K562 (cell line): ENCODE results near the gene SRI. TPM values are rescaled to one million over a fixed set of nuclear protein-coding genes. Genes with fewer than 3 reads are reported as not detected.

Experiments used
- ATAC-seq: fragments of 200-7000 bp; cut with Tn5 transposase; 3 replicates; pipeline ENCODE4 v1.9.1; 2020; ENCODE audit warnings: moderate library complexity
- BruUV-seq: library from RNA; stranded (reverse); fragments of 400-500 nt; replicated peaks from 2 replicates; lab custom pipeline; 2021; lab: Mats Ljungman, UMichigan
- CTCF ChIA-PET: fragments of 300-600 bp; formaldehyde crosslinking; extraction: SDS; loops from one replicate; lab custom pipeline; 2021; ENCODE audit warnings: low intra/inter-chr PET ratio; lab: Yijun Ruan, JAX
- POLR2A ChIA-PET: fragments of 300-600, 350-650 bp; sonication (Branson Sonifier 250); formaldehyde crosslinking; extraction: SDS; loops from one replicate; lab custom pipeline; 2021; ENCODE audit warnings: antibody characterized with exemption, inconsistent platforms; lab: Yijun Ruan, JAX
- DNase-seq, 4 experiments: peaks; one replicate each; pipeline versions ENCODE4 v3.0.0 to v3.0.0-alpha.2; 2011 to 2018; ENCODE audit warnings: low spot score in 3 of 4, mixed read lengths in 3 of 4; ENCODE audit errors: extremely low read depth in 1 of 4
- FAIRE-seq: peaks from 2 replicates; lab custom pipeline; 2011; peaks lifted over from hg19 to GRCh38; lab: Jason Lieb, UNC
- H2AFZ ChIP-seq: 2 replicates; pipeline ENCODE4 v1.6.0; 2011; ENCODE audit warnings: low read depth, low read length, control low read depth, inconsistent platforms
- H3K27ac ChIP-seq: fragments of 200-600 bp; 3 replicates; pipeline ENCODE4 v1.8.0; 2011; ENCODE audit warnings: low read depth, mild to moderate bottlenecking, control low read depth, inconsistent platforms, low read length, moderate library complexity, mixed read lengths; ENCODE audit errors: extremely low read depth
- H3K27me3 ChIP-seq, 2 experiments: fragments of 300-600 bp in 1 of 2; 2 replicates in 1 of 2; 3 replicates in 1 of 2; pipeline versions ENCODE4 v1.6.0 to v1.8.0; 2011; ENCODE audit warnings: inconsistent platforms in 2 of 2, low read length in 2 of 2, mild to moderate bottlenecking in 1 of 2, mixed read lengths in 1 of 2, moderate library complexity in 1 of 2; ENCODE audit not compliant: control insufficient read depth in 2 of 2, insufficient read depth in 2 of 2
- H3K36me3 ChIP-seq: fragments of 300-600 bp; 3 replicates; pipeline ENCODE4 v1.8.0; 2011; ENCODE audit warnings: mild to moderate bottlenecking, low read length, inconsistent platforms; ENCODE audit not compliant: control insufficient read depth, insufficient read depth
- H3K4me1 ChIP-seq, 2 experiments: fragments of 200-600 bp in 1 of 2; replicated peaks in 1 of 2; 2 replicates in 1 of 2; 3 replicates in 1 of 2; pipeline versions ENCODE4 v1.5.1 to v1.8.0; 2011; ENCODE audit warnings: inconsistent platforms in 2 of 2, low read length in 2 of 2, mild to moderate bottlenecking in 1 of 2, mixed read lengths in 1 of 2, moderate library complexity in 1 of 2; ENCODE audit not compliant: control insufficient read depth in 2 of 2, insufficient read depth in 2 of 2
- H3K4me2 ChIP-seq: 2 replicates; pipeline ENCODE4 v1.6.1; 2011; ENCODE audit warnings: low read length, control low read depth, inconsistent platforms, mixed read lengths; ENCODE audit not compliant: insufficient read depth
- H3K4me3 ChIP-seq: fragments of 200-600 bp; sonication (generic), shearing (Covaris generic); 2 replicates; pipeline ENCODE4 v1.5.1; 2016; ENCODE audit warnings: control low read depth, inconsistent platforms
- H3K79me2 ChIP-seq: fragments of 200-600 bp; 3 replicates; pipeline ENCODE4 v1.8.0; 2011; ENCODE audit warnings: low read length, inconsistent platforms; ENCODE audit not compliant: control insufficient read depth, insufficient read depth
- H3K9ac ChIP-seq, 2 experiments: 2 replicates each; pipeline versions ENCODE4 v1.6.0 to v1.6.1; 2011; ENCODE audit warnings: low read depth in 2 of 2, low read length in 2 of 2, control low read depth in 1 of 2, inconsistent platforms in 1 of 2, mild to moderate bottlenecking in 1 of 2, mixed read lengths in 1 of 2; ENCODE audit not compliant: insufficient read depth in 1 of 2
- H3K9me1 ChIP-seq: one replicate; pipeline ENCODE4 v1.6.0; 2011; ENCODE audit warnings: inconsistent platforms, mild to moderate bottlenecking, low read length, moderate library complexity; ENCODE audit not compliant: control insufficient read depth, insufficient read depth
- H3K9me3 ChIP-seq: replicated peaks from 2 replicates; pipeline ENCODE4 v1.5.1; 2011; ENCODE audit warnings: low read depth, low read length, inconsistent platforms; ENCODE audit not compliant: control insufficient read depth, insufficient read depth
- H4K20me1 ChIP-seq: replicated peaks from 2 replicates; pipeline ENCODE4 v1.6.1; 2011; ENCODE audit warnings: low read length, inconsistent platforms, mixed read lengths; ENCODE audit not compliant: control insufficient read depth, insufficient read depth
- ATF6 ChIP-seq: sonication (generic); formaldehyde crosslinking; IDR thresholded peaks from 2 replicates; pipeline ENCODE4 v1.4.0; 2020; ENCODE audit warnings: mild to moderate bottlenecking, missing genetic modification reagents
- FIP1L1 ChIP-seq: fragments of 200-400 bp; formaldehyde crosslinking; IDR thresholded peaks from 2 replicates; pipeline ENCODE4 v1.6.1; 2018; ENCODE audit warnings: mild to moderate bottlenecking, low read depth, low read length; ENCODE audit not compliant: poor library complexity, severe bottlenecking
- FOXA3 ChIP-seq, 2 experiments: fragments of 450-650 bp in 1 of 2; sonication (generic) in 1 of 2; formaldehyde crosslinking; IDR thresholded peaks in 1 of 2; conservative IDR thresholded peaks in 1 of 2; 2 replicates each; pipeline versions ENCODE4 v1.4.0 to v1.8.0; 2020 to 2022; ENCODE audit warnings: mild to moderate bottlenecking in 2 of 2, missing genetic modification reagents in 1 of 2
- HSF4 ChIP-seq: fragments of 250-450 bp; sonication (Bioruptor Pico); IDR thresholded peaks from 2 replicates; pipeline ENCODE4 v2.1.2; 2022; ENCODE audit warnings: mild to moderate bottlenecking, moderate library complexity, borderline replicate concordance
- JUN ChIP-seq, 2 experiments: sonication (generic) in 1 of 2; formaldehyde crosslinking in 1 of 2; IDR thresholded peaks; 2 replicates each; pipeline versions ENCODE4 v1.6.1 to v1.8.0; 2012 to 2022; ENCODE audit warnings: borderline replicate concordance in 2 of 2, mild to moderate bottlenecking in 2 of 2, improper control_type of control experiment in 1 of 2, low read depth in 1 of 2, low read length in 1 of 2, missing genetic modification reagents in 1 of 2
- KLF13 ChIP-seq: fragments of 450-650 bp; IDR thresholded peaks from 2 replicates; pipeline ENCODE4 v1.6.1; 2016; ENCODE audit warnings: missing genetic modification characterization, low read depth, mild to moderate bottlenecking, missing compliant biosample characterization, moderate library complexity, borderline replicate concordance
- PCBP1 ChIP-seq: fragments of 200-400 bp; formaldehyde crosslinking; IDR thresholded peaks from 2 replicates; pipeline ENCODE4 v1.6.1; 2018; ENCODE audit warnings: mild to moderate bottlenecking, low read depth, low read length; ENCODE audit not compliant: poor library complexity, severe bottlenecking
- PHF21A ChIP-seq: fragments of 450-650 bp; IDR thresholded peaks from 2 replicates; pipeline ENCODE4 v1.6.1; 2017; ENCODE audit warnings: low read depth, borderline replicate concordance
- POLR3G ChIP-seq: IDR thresholded peaks from 2 replicates; pipeline ENCODE4 v1.6.1; 2011; ENCODE audit not compliant: insufficient read length, insufficient replicate concordance; ENCODE audit errors: extremely low read depth
- TBL1XR1 ChIP-seq, 2 experiments: IDR thresholded peaks; 2 replicates each; pipeline ENCODE4 v1.6.1; 2012; ENCODE audit warnings: improper control_type of control experiment in 2 of 2, low read length in 2 of 2, mild to moderate bottlenecking in 1 of 2
- TCF15 ChIP-seq: fragments of 250-450 bp; sonication (Bioruptor Pico); IDR thresholded peaks from 2 replicates; pipeline ENCODE4 v1.8.0; 2022; ENCODE audit warnings: moderate library complexity, mild to moderate bottlenecking, inconsistent platforms
- ZBTB17 ChIP-seq: fragments of 450-650 bp; formaldehyde crosslinking; IDR thresholded peaks from 2 replicates; pipeline ENCODE4 v1.4.0; 2020; ENCODE audit warnings: mild to moderate bottlenecking
- ZC3H8 ChIP-seq: fragments of 450-650 bp; IDR thresholded peaks from 2 replicates; pipeline ENCODE4 v1.6.1; 2017
- WGBS: fragments of 100-300 bp; shearing (Covaris generic); methylation state at CpG from one replicate; pipeline ENCODE4 v1.1.6; 2016; ENCODE audit warnings: low coverage, mixed read lengths; ENCODE audit not compliant: insufficient coverage; ENCODE audit errors: missing lambda C conversion rate; 5-methylcytosine and 5-hydroxymethylcytosine counted together
- in situ Hi-C: fragments of 300-500 bp; cut with MboI; formaldehyde crosslinking; loops from 4 replicates; pipeline ENCODE4 v1.15.0; 2018; ENCODE audit warnings: inconsistent platforms, mixed read lengths
- intact Hi-C: fragments of 100-400 bp; cut with micrococcal nuclease; formaldehyde crosslinking; loops from 2 replicates; pipeline ENCODE4 v1.14.2; 2022
- polyA plus RNA-seq, 8 experiments: library from polyadenylated mRNA; depleted of rRNA in 4 of 8; stranded (reverse) in 5 of 8; unstranded in 3 of 8; fragments of >200 nt; fragmentation: Nextera tagmentation in 2 of 8; fragmentation: Illumina TruSeq in 1 of 8; extraction: Ambion mirVana in 2 of 8; extraction: Trizol in 1 of 8; gene quantifications; 2 replicates each; pipeline versions ENCODE4 v1.2.1 to v1.2.3, GENCODE V29; 2011 to 2014; ENCODE audit warnings: inconsistent platforms in 1 of 8, missing spikeins in 1 of 8
- total RNA-seq, 7 experiments: library from RNA; depleted of rRNA in 6 of 7; stranded (reverse); fragments of >200 nt in 6 of 7; fragmentation: Illumina TruSeq in 2 of 7; extraction: Trizol in 2 of 7; gene quantifications; 2 replicates each; pipeline versions ENCODE4 v1.2.1 to v1.2.3, GENCODE V29; 2011 to 2021; ENCODE audit warnings: low replicate concordance in 1 of 7

The SRI gene
- total and polyA plus RNA-seq, 9 of the 15 experiments (the other 6 are each of a cell fraction or from before 2014, with no cell fraction given): 56.4 to 158 (median 119) TPM

GRCh38 chr7:88156356-88156755, 63.5 kb downstream of the SRI start:
- ATAC-seq: no peak
- no peak overlapping the region for H2AFZ ChIP-seq
- H3K9me1 ChIP-seq: no peaks in the 10 kb centered on the region
- intact Hi-C loops: no loop called here
- no peak for TF ChIP-seq FOXA3 (CRISPR knock-in tag; conservative IDR thresholded peaks at IDR 0.05 in 1 of 2, IDR thresholded peaks at IDR 0.05 in 1 of 2)
- no peak for TF ChIP-seq ZBTB17 (CRISPR knock-in tag)
- no peak for TF ChIP-seq ZC3H8
- no peak for TF ChIP-seq ATF6 (CRISPR knock-in tag)
- no peak for TF ChIP-seq HSF4 (CRISPR knock-in tag)
- TF ChIP-seq FIP1L1: no peak
- no peak for TF ChIP-seq PCBP1
- TF ChIP-seq JUN (IDR thresholded peaks at IDR 0.05; ENCODE audit: borderline replicate concordance, low read depth, low read length): no peak
- TF ChIP-seq JUN (CRISPR knock-in tag; IDR thresholded peaks at IDR 0.05; ENCODE audit: borderline replicate concordance): no peak
- TF ChIP-seq TCF15 (CRISPR knock-in tag): no peak
- no peak for TF ChIP-seq PHF21A
- no peak for TF ChIP-seq POLR3G
- TF ChIP-seq TBL1XR1 (IDR thresholded peaks at IDR 0.05; ENCODE audit: low read length in 2 of 2): no peak
- no peak for TF ChIP-seq KLF13
- TF ChIP-seq, all 486 proteins: peak for 0
- 0% methylated on average over 1 of the region's 1 CpG for WGBS
- Histone ChIP-seq H3K79me2 (no peaks in the 10 kb centered on the region), H3K4me3 (no peak overlapping the region), H3K9me3 (no peaks in the 10 kb centered on the region), H3K27me3 (no peaks in the 10 kb centered on the region), H3K4me2 (no peak overlapping the region), H3K9ac (no peak overlapping the region), H3K27ac (no peak overlapping the region), H3K4me1 (no peaks in the 10 kb centered on the region), H4K20me1 (no peaks in the 10 kb centered on the region), H3K36me3 (no peaks in the 10 kb centered on the region)
- ChIA-PET CTCF (no interaction called here), POLR2A (no interaction called here)
- FAIRE-seq: no peak
- no peak for DNase-seq
- in situ Hi-C loops: no loop called here
- BruUV-seq: no TSS peak
